ENCODE measurements around the gene RPS6KL1.

The RPS6KL1 gene

GRCh38 chr14:74915826-74916225, 7.2 kb downstream of the RPS6KL1 start:
- in situ Hi-C loops (cut with MboI; ENCODE audit: low sequenced_read_pairs) = loop anchor here (25.0 kb wide), 1 partner anchor 171 kb away; no protein-coding TSS in a partner anchor

GRCh38 chr14:74915426-74915825, 7.6 kb downstream of the RPS6KL1 start:
- in situ Hi-C loops (cut with MboI; ENCODE audit: low sequenced_read_pairs) = loop anchor here (25.0 kb wide), 1 partner anchor 172 kb away; no protein-coding TSS in a partner anchor

- in situ Hi-C loops (cut with MboI; ENCODE audit: low sequenced_read_pairs) = loop anchor here (25.0 kb wide), 1 partner anchor 173 kb away; no protein-coding TSS in a partner anchor
These were observed 9.0 kb downstream of the RPS6KL1 start for GRCh38 chr14:74913986-74914573.

- in situ Hi-C loops (cut with MboI; ENCODE audit: low sequenced_read_pairs) = loop anchor here (25.0 kb wide), 1 partner anchor 174 kb away; no protein-coding TSS in a partner anchor
These were observed 9.6 kb downstream of the RPS6KL1 start for GRCh38 chr14:74913393-74913910.

GRCh38 chr14:74912801-74913200, 10.3 kb downstream of the RPS6KL1 start:
- in situ Hi-C loops (cut with MboI; ENCODE audit: low sequenced_read_pairs) = loop anchor here (25.0 kb wide), 1 partner anchor 174 kb away; no protein-coding TSS in a partner anchor

- in situ Hi-C loops (cut with MboI; ENCODE audit: low sequenced_read_pairs) = loop anchor here (25.0 kb wide), 1 partner anchor 175 kb away; no protein-coding TSS in a partner anchor
These were observed 10.9 kb downstream of the RPS6KL1 start for GRCh38 chr14:74912111-74912510.

- in situ Hi-C loops (cut with MboI; ENCODE audit: low sequenced_read_pairs) = loop anchor here (25.0 kb wide), 1 partner anchor 176 kb away; no protein-coding TSS in a partner anchor
These were observed 11.4 kb downstream of the RPS6KL1 start for GRCh38 chr14:74911704-74912103.

- in situ Hi-C loops (cut with MboI; ENCODE audit: low sequenced_read_pairs) = loop anchor here (25.0 kb wide), 1 partner anchor 176 kb away; no protein-coding TSS in a partner anchor
These were observed 11.8 kb downstream of the RPS6KL1 start for GRCh38 chr14:74911221-74911620.

- in situ Hi-C loops (cut with MboI; ENCODE audit: low sequenced_read_pairs) = loop anchor here (25.0 kb wide), 1 partner anchor 177 kb away; no protein-coding TSS in a partner anchor
These were observed 12.5 kb downstream of the RPS6KL1 start for GRCh38 chr14:74910556-74910955.

- in situ Hi-C loops (cut with MboI; ENCODE audit: low sequenced_read_pairs) = loop anchor here (25.0 kb wide), 1 partner anchor 177 kb away; no protein-coding TSS in a partner anchor
These were observed 13.1 kb downstream of the RPS6KL1 start for GRCh38 chr14:74909911-74910310.

GRCh38 chr14:74909501-74909900, 13.6 kb downstream of the RPS6KL1 start:
- in situ Hi-C loops (cut with MboI; ENCODE audit: low sequenced_read_pairs) = loop anchor here (25.0 kb wide), 1 partner anchor 178 kb away; no protein-coding TSS in a partner anchor

GRCh38 chr14:74908861-74909341, 14.2 kb downstream of the RPS6KL1 start:
- in situ Hi-C loops (cut with MboI; ENCODE audit: low sequenced_read_pairs) = loop anchor here (25.0 kb wide), 1 partner anchor 178 kb away; no protein-coding TSS in a partner anchor

GRCh38 chr14:74907744-74908143, 15.3 kb downstream of the RPS6KL1 start:
- in situ Hi-C loops (cut with MboI; ENCODE audit: low sequenced_read_pairs) = loop anchor here (25.0 kb wide), 1 partner anchor 180 kb away; no protein-coding TSS in a partner anchor

- in situ Hi-C loops (cut with MboI; ENCODE audit: low sequenced_read_pairs) = loop anchor here (25.0 kb wide), 1 partner anchor 180 kb away; no protein-coding TSS in a partner anchor
These were observed 16.0 kb downstream of the RPS6KL1 start for GRCh38 chr14:74906925-74907521.

GRCh38 chr14:74905595-74906142, 17.4 kb downstream of the RPS6KL1 start:
- in situ Hi-C loops (cut with MboI; ENCODE audit: low sequenced_read_pairs) = loop anchor here (25.0 kb wide), 1 partner anchor 182 kb away; no protein-coding TSS in a partner anchor

GRCh38 chr14:74904635-74905503, 18.2 kb downstream of the RPS6KL1 start:
- in situ Hi-C loops (cut with MboI; ENCODE audit: low sequenced_read_pairs) = loop anchor here (25.0 kb wide), 1 partner anchor 182 kb away; no protein-coding TSS in a partner anchor

GRCh38 chr14:74902941-74903705, 19.9 kb downstream of the RPS6KL1 start:
- in situ Hi-C loops (cut with MboI; ENCODE audit: low sequenced_read_pairs) = loop anchor here (25.0 kb wide), 1 partner anchor 184 kb away; no protein-coding TSS in a partner anchor

GRCh38 chr14:74898694-74899093, 24.4 kb downstream of the RPS6KL1 start:
- in situ Hi-C loops (cut with MboI; ENCODE audit: low sequenced_read_pairs) = no loop called here

- in situ Hi-C loops (cut with MboI; ENCODE audit: low sequenced_read_pairs) = no loop called here
These were observed 25.0 kb downstream of the RPS6KL1 start for GRCh38 chr14:74898083-74898482.

Measured in HL-60/S4 (cell line).